Inferior parietal cortex (tissue), 1 donor: ENCODE results near the gene RLBP1.

Source experiments
- DNase-seq: peaks from one replicate; pipeline ENCODE4 v3.0.0-alpha.2; 2016; ENCODE audit errors: extremely low spot score

RLBP1 gene

GRCh38 chr15:89206908-89207331 is 14.5 kb downstream of the RLBP1 start:
- peak; percentile 79 for DNase-seq

- DNase-seq = no peak
These were observed 15.3 kb downstream of the RLBP1 start for GRCh38 chr15:89205991-89206585.

- no peak for DNase-seq
These were observed 17.6 kb downstream of the RLBP1 start for GRCh38 chr15:89203705-89204273.

GRCh38 chr15:89201465-89202005 is 19.8 kb downstream of the RLBP1 start:
- DNase-seq = no peak

- DNase-seq = no peak
These were observed 21.2 kb downstream of the RLBP1 start for GRCh38 chr15:89200182-89200581.

- DNase-seq = peak; percentile 32
These were observed 21.6 kb downstream of the RLBP1 start for GRCh38 chr15:89199746-89200145.

- peak; percentile 66 for DNase-seq
These were observed 22.4 kb downstream of the RLBP1 start for GRCh38 chr15:89198934-89199333.

GRCh38 chr15:89198196-89198595 is 23.2 kb downstream of the RLBP1 start:
- DNase-seq = no peak

- DNase-seq = peak; percentile 84
These were observed 23.8 kb downstream of the RLBP1 start for GRCh38 chr15:89197503-89197971.

- no peak for DNase-seq
These were observed 24.4 kb downstream of the RLBP1 start for GRCh38 chr15:89196994-89197393.

GRCh38 chr15:89196241-89196640 is 25.1 kb downstream of the RLBP1 start:
- DNase-seq = no peak

GRCh38 chr15:89195836-89196235 is 25.5 kb downstream of the RLBP1 start:
- no peak for DNase-seq

- no peak for DNase-seq
These were observed 26.8 kb downstream of the RLBP1 start for GRCh38 chr15:89194608-89195007.

- no peak for DNase-seq
These were observed 28.6 kb downstream of the RLBP1 start for GRCh38 chr15:89192766-89193165.

GRCh38 chr15:89192136-89192535 is 29.2 kb downstream of the RLBP1 start:
- DNase-seq = no peak

- no peak for DNase-seq
These were observed 33.3 kb downstream of the RLBP1 start for GRCh38 chr15:89187986-89188514.

- DNase-seq = no peak
These were observed 33.9 kb downstream of the RLBP1 start for GRCh38 chr15:89187301-89187985.

- DNase-seq = no peak
These were observed 34.6 kb downstream of the RLBP1 start for GRCh38 chr15:89186803-89187202.

- DNase-seq = no peak
These were observed 36.4 kb downstream of the RLBP1 start for GRCh38 chr15:89184886-89185526.

- no peak for DNase-seq
These were observed 37.0 kb downstream of the RLBP1 start for GRCh38 chr15:89184357-89184756.

GRCh38 chr15:89179966-89180875 is 41.2 kb downstream of the RLBP1 start:
- no peak for DNase-seq
